GM18867 (cell line): ENCODE measurements around the gene MBOAT1.
A peak's percentile ranks its signal among the peaks of the same experiment; 100 is the strongest.
"Not testable (repeated sequence)": the region's sequence is repeated elsewhere in the genome, so short reads cannot be mapped to it uniquely, and the experiment has no call there.

Experiments
- ATAC-seq: cut with Tn5 transposase; IDR thresholded peaks from one replicate; pipeline ENCODE4 v1.9.1; 2021; ENCODE audit warnings: mild to moderate bottlenecking, moderate library complexity; ENCODE audit not compliant: unreplicated experiment

The MBOAT1 gene

GRCh38 chr6:20142866-20143265 lies 69.4 kb downstream of the MBOAT1 start:
- ATAC-seq: no peak

GRCh38 chr6:20141931-20142330 lies 70.3 kb downstream of the MBOAT1 start:
- no peak for ATAC-seq

- ATAC-seq: not testable (repeated sequence)
Measured at GRCh38 chr6:20139127-20139963, 72.9 kb downstream of the MBOAT1 start.

GRCh38 chr6:20137837-20138236 lies 74.4 kb downstream of the MBOAT1 start:
- no peak for ATAC-seq

GRCh38 chr6:20137240-20137639 lies 75.0 kb downstream of the MBOAT1 start:
- ATAC-seq: no peak

- no peak for ATAC-seq
Measured at GRCh38 chr6:20135677-20136268, 76.5 kb downstream of the MBOAT1 start.

GRCh38 chr6:20134613-20135012 lies 77.7 kb downstream of the MBOAT1 start:
- ATAC-seq: no peak

GRCh38 chr6:20129290-20130088 lies 82.8 kb downstream of the MBOAT1 start:
- no peak for ATAC-seq

GRCh38 chr6:20128018-20128417 lies 84.3 kb downstream of the MBOAT1 start:
- ATAC-seq: no peak

GRCh38 chr6:20126789-20127653 lies 85.2 kb downstream of the MBOAT1 start:
- peak; percentile 92 for ATAC-seq

- ATAC-seq: no peak
Measured at GRCh38 chr6:20126102-20126752, 86.0 kb downstream of the MBOAT1 start.

GRCh38 chr6:20124545-20124944 lies 87.7 kb downstream of the MBOAT1 start:
- ATAC-seq: no peak

- ATAC-seq: no peak
Measured at GRCh38 chr6:20119485-20119884, 92.8 kb downstream of the MBOAT1 start.

- no peak for ATAC-seq
Measured at GRCh38 chr6:20118892-20119291, 93.4 kb downstream of the MBOAT1 start.

GRCh38 chr6:20117474-20117873 lies 94.8 kb downstream of the MBOAT1 start:
- ATAC-seq: peak; percentile 65

GRCh38 chr6:20116792-20117191 lies 95.5 kb downstream of the MBOAT1 start:
- no peak for ATAC-seq

GRCh38 chr6:20115246-20115980 lies 96.9 kb downstream of the MBOAT1 start:
- no peak for ATAC-seq

GRCh38 chr6:20113649-20114224 lies 98.5 kb downstream of the MBOAT1 start:
- no peak for ATAC-seq

- ATAC-seq: no peak
Measured at GRCh38 chr6:20112841-20113240, 99.4 kb downstream of the MBOAT1 start.
